ENCODE data around the gene MORN1. TPM values are rescaled to one million over a fixed set of nuclear protein-coding genes. Genes with fewer than 3 reads are reported as not detected.

MORN1 gene
- total and polyA plus RNA-seq, 12 donors: 1.2 to 7.6 (median 5.2) TPM

DNA sequence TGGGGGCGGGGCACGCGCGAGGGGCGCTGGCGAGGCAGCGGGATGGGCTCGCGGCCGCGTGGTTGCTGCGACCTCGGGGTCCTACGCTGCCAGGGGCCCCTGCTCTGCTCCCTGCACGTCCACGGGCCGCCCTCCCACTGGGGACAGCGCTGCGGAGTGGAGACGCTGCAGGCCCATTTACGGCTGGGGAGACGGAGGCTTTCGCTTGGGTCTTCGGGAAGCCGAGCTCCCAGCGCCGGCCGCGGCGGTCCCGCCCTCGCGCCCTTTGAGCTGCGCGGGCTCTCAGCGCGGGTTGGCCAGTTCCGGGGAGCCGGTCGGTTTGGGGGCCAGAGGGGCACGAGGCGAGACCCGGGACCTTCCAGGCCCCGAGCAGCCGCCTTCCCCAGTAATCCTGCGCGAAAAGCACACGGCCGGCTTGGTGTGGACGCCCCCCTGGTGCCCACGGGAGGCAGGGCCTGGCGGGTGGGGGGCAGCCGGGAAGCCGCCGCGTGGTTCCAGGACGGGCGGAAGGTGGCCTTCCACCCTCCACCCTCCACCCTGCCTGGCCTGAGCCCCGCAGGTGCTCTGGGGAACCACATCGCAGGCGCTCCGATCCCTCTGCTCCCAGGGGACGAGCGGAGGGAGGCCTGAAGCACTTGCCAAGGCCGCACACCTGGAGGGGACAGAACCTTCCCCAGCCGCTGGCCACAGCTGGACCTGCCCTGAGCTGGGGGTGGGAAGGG, 21.6 kb upstream of the MORN1 start:
- H3K4me1 ChIP-seq: peaks cover 3 to 37% (median 25%) of the 10 kb centered on the region in 9 donors
- peak overlapping the region in 9 of 10 donors; percentile 81 to 93 (median 90) for H3K27ac ChIP-seq
- 1 to 3% methylated on average over 64 to 66 of the region's 66 CpGs for WGBS, 2 donors
- no peaks in the 10 kb centered on the region for H3K9me3 ChIP-seq
- TF ChIP-seq, protein P1, sequence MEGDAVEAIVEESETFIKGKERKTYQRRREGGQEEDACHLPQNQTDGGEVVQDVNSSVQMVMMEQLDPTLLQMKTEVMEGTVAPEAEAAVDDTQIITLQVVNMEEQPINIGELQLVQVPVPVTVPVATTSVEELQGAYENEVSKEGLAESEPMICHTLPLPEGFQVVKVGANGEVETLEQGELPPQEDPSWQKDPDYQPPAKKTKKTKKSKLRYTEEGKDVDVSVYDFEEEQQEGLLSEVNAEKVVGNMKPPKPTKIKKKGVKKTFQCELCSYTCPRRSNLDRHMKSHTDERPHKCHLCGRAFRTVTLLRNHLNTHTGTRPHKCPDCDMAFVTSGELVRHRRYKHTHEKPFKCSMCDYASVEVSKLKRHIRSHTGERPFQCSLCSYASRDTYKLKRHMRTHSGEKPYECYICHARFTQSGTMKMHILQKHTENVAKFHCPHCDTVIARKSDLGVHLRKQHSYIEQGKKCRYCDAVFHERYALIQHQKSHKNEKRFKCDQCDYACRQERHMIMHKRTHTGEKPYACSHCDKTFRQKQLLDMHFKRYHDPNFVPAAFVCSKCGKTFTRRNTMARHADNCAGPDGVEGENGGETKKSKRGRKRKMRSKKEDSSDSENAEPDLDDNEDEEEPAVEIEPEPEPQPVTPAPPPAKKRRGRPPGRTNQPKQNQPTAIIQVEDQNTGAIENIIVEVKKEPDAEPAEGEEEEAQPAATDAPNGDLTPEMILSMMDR (IDR thresholded peaks at IDR 0.05): no peak
- H3K36me3 ChIP-seq: peaks cover 0 to 21% (median 0%) of the 10 kb centered on the region in 9 donors
- intact Hi-C loops (cut with DNase I): loop anchor here in 8 of 10 donors (2.0 to 10.0 kb wide), 7 partner anchors 114 to 1012 kb away; partner anchors contain the start of gene PANK4 (in 1 of the 8)
- DNase-seq (peak; percentile 34 to 35), ATAC-seq (peak in 7 of 8 donors; percentile 2 to 32 (median 12))
- peaks cover 0 to 30% (median 22%) of the 10 kb centered on the region in 7 donors for H3K27me3 ChIP-seq
- H3K4me3 ChIP-seq: peak overlapping the region; percentile 74 to 99 (median 86)

DNA sequence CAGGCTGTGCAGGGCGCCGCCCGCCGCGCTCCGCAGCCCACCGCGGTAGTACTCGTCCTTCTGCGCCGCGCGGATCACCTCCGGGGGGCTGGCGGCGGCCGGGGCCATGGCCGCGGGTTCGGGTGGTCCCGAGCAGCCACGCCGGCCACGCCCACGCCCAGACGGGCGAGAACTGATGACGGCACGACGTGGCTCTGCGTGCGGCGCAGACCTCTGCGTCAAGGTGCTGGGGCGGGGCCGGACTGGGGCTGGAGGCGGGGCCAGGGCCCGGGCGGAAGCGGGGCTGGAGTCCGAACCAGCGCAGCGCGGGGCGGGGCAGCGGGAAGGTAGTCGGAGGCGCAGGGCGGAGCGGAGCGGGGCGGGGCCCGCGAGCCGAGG, 21.0 kb upstream of the MORN1 start, which contains the start of gene PEX10:
Gene PEX10 (minus strand): TSS at position 170 of the 378 bp plus-strand sequence. CDS start 62 bp downstream, at position 108.
- ATAC-seq (peak; percentile 94 to 96 (median 94)), DNase-seq (peak; percentile 96 to 99)
- intact Hi-C loops (cut with DNase I): loop anchor here in 8 of 10 donors (2.0 to 10.0 kb wide), 7 partner anchors 115 to 1012 kb away; partner anchors contain the start of gene PANK4 (in 1 of the 8)
- H3K36me3 ChIP-seq: peaks cover 0 to 26% (median under 1%) of the 10 kb centered on the region in 9 donors
- TF ChIP-seq, protein P1 (IDR thresholded peaks at IDR 0.05): no peak
- H3K27me3 ChIP-seq: peaks cover 0 to 24% (median 17%) of the 10 kb centered on the region in 7 donors
- H3K27ac ChIP-seq: peak within 1 kb of the TSS; percentile 76 to 93 (median 90)
- no peaks in the 10 kb centered on the region for H3K9me3 ChIP-seq
- peaks cover 3 to 37% (median 25%) of the 10 kb centered on the region in 9 donors for H3K4me1 ChIP-seq
- WGBS, 2 donors: 0 to 1% methylated on average over 38 to 55 of the region's 55 CpGs
- peak within 1 kb of the TSS; percentile 74 to 99 (median 86) for H3K4me3 ChIP-seq

DNA sequence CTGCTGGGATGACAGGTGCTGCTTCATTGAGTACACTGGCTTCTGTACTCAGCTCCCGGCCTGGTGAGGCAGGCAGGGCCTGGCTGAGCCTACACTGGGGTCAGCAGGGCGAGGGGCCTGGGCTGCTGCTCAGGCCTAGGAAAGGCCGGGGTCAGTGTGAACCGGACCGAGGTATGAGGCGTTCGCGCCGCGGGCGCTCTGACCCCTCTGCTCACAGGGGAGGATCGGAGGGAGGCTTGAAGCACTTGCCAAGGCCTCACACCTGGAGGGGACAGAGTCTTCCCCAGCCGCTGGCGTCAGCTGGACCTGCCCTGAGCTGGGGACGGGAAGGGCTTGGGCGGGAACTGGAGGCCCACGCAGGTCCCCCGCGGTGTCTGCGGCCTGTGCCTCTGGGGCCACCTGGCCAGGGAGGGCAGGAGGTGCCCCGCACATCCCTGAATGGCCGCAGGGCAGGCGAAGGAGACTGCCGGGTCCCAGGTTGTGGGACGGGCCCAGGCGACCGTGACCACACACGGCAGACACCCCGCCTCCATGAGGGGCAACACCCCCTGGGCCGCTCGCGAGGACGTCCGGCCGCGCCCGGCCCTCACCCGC, 20.5 kb upstream of the MORN1 start:
- Histone ChIP-seq H3K4me3 (peak overlapping the region; percentile 74 to 99 (median 86)), H3K4me1 (peaks cover 3 to 37% (median 25%) of the 10 kb centered on the region in 9 donors), H3K27me3 (peaks cover 0 to 22% (median 12%) of the 10 kb centered on the region in 7 donors), H3K27ac (peak overlapping the region; percentile 76 to 93 (median 90)), H3K36me3 (peaks cover 0 to 31% (median 5%) of the 10 kb centered on the region in 9 donors), H3K9me3 (no peaks in the 10 kb centered on the region)
- ATAC-seq (peak in 7 of 8 donors; percentile 1 to 34 (median 14)), DNase-seq (peak in 1 of 2 donors; percentile 41)
- TF ChIP-seq, protein P1 (IDR thresholded peaks at IDR 0.05): no peak
- intact Hi-C loops (cut with DNase I): loop anchor here in 8 of 10 donors (2.0 to 10.0 kb wide), 7 partner anchors 115 to 1013 kb away; partner anchors contain the start of gene PANK4 (in 1 of the 8)
- WGBS, 2 donors: 5 to 7% methylated on average over 32 to 38 of the region's 38 CpGs

DNA sequence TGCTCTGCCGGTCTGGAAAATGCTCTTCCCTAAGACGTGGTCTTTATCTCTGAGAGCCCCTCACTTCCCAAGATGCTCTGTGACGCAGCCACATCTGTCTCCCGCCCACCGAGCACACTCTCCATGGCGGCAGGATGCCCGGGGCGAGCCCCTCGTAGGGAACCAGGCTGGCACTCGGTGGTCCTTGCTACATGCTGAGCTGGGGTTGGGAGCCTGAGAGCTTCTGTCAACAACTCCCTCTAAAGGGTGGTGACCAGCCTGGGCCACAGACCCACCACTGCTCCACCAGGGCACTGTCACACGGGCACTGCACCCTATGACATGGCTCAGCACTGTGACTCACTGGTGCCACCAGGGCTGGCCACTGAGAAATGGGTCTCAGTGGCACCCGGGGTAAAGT, 18.4 kb upstream of the MORN1 start:
- ATAC-seq (no peak), DNase-seq (peak in 1 of 2 donors; percentile 4)
- H3K4me3 ChIP-seq: no peak overlapping the region
- 89% methylated on average over 12 of the region's 12 CpGs for WGBS, 2 donors
- H3K27me3 ChIP-seq: peaks cover 0 to 2% (median 0%) of the 10 kb centered on the region in 7 donors
- intact Hi-C loops (cut with DNase I): loop anchor here in 8 of 10 donors (5.0 to 10.0 kb wide), 6 partner anchors 118 to 1015 kb away; partner anchors contain the start of gene PANK4 (in 1 of the 8)
- H3K27ac ChIP-seq: no peak overlapping the region
- H3K36me3 ChIP-seq: peaks cover 0 to 53% (median 20%) of the 10 kb centered on the region in 9 donors
- TF ChIP-seq, protein P1 (IDR thresholded peaks at IDR 0.05): no peak
- no peaks in the 10 kb centered on the region for H3K9me3 ChIP-seq
- H3K4me1 ChIP-seq: peaks cover 3 to 37% (median 25%) of the 10 kb centered on the region in 9 donors
